PC-9 (cell line): ENCODE results near the gene ANO8. TPM values are rescaled to one million over a fixed set of nuclear protein-coding genes. Genes with fewer than 3 reads are reported as not detected.

Experiments
- BruUV-seq: library from RNA; stranded (reverse); fragments of 400-500 nt; replicated peaks from 2 replicates; lab custom pipeline; 2021; lab: Mats Ljungman, UMichigan
- CTCF ChIA-PET: fragments of 300-600 bp; sonication (Branson Sonifier 250); formaldehyde crosslinking; loops from one replicate; lab custom pipeline; 2022; ENCODE audit warnings: antibody characterized with exemption; lab: Charles Lee
- POLR2A ChIA-PET: fragments of 300-600 bp; sonication (Branson Sonifier 250); formaldehyde crosslinking; loops from one replicate; lab custom pipeline; 2022; ENCODE audit warnings: antibody characterized with exemption; ENCODE audit not compliant: unreplicated experiment; lab: Charles Lee
- DNase-seq, 2 experiments: peaks; one replicate each; pipeline versions ENCODE4 v3.0.0 to v3.0.0-alpha.2; 2015 to 2022; ENCODE audit warnings: mixed read lengths in 1 of 2
- H2AFZ ChIP-seq: fragments of 200-600 bp; sonication (generic); 2 replicates; pipeline ENCODE4 v1.8.1; 2017; ENCODE audit warnings: antibody characterized with exemption
- H3F3A ChIP-seq: fragments of 200-600 bp; sonication (generic); 2 replicates; pipeline ENCODE4 v1.8.1; 2017; ENCODE audit warnings: antibody characterized with exemption, mild to moderate bottlenecking, low read depth; ENCODE audit not compliant: insufficient read depth
- H3K27ac ChIP-seq: fragments of 200-600 bp; sonication (generic); 2 replicates; pipeline ENCODE4 v1.6.1; 2016; ENCODE audit warnings: mixed run types
- H3K27me3 ChIP-seq: fragments of 200-600 bp; sonication (generic); 2 replicates; pipeline ENCODE4 v1.6.1; 2016; ENCODE audit warnings: low read depth, mixed run types; ENCODE audit not compliant: insufficient read depth
- H3K36me3 ChIP-seq: fragments of 200-600 bp; sonication (generic); 2 replicates; pipeline ENCODE4 v1.6.1; 2016; ENCODE audit warnings: low read depth, mixed run types
- H3K4me1 ChIP-seq: fragments of 200-600 bp; sonication (generic); replicated peaks from 2 replicates; pipeline ENCODE4 v1.6.1; 2016; ENCODE audit warnings: mixed run types; ENCODE audit not compliant: insufficient read depth
- H3K4me2 ChIP-seq: fragments of 200-600 bp; sonication (generic); 2 replicates; pipeline ENCODE4 v1.6.1; 2017; ENCODE audit warnings: mixed run types
- H3K4me3 ChIP-seq: fragments of 200-600 bp; sonication (generic); 2 replicates; pipeline ENCODE4 v1.6.1; 2016; ENCODE audit warnings: mixed run types
- H3K79me2 ChIP-seq: fragments of 200-600 bp; sonication (generic); 2 replicates; pipeline ENCODE4 v1.6.1; 2017; ENCODE audit warnings: low read depth, mixed run types
- H3K9me2 ChIP-seq: fragments of 200-600 bp; sonication (generic); 2 replicates; pipeline ENCODE4 v1.8.1; 2017; ENCODE audit warnings: mild to moderate bottlenecking; ENCODE audit not compliant: insufficient read depth
- H3K9me3 ChIP-seq: fragments of 200-600 bp; sonication (generic); 2 replicates; pipeline ENCODE4 v1.8.1; 2016; ENCODE audit warnings: low read depth; ENCODE audit not compliant: insufficient read depth
- H4K20me1 ChIP-seq: fragments of 200-600 bp; sonication (generic); 2 replicates; pipeline ENCODE4 v1.8.1; 2017; ENCODE audit not compliant: insufficient read depth
- CTCF ChIP-seq: fragments of 200-600 bp; sonication (generic); conservative IDR thresholded peaks from 2 replicates; pipeline ENCODE4 v1.6.1; 2017; ENCODE audit warnings: mixed run types, antibody characterized with exemption, mild to moderate bottlenecking, moderate library complexity
- EZH2 ChIP-seq: fragments of 200-600 bp; sonication (generic); IDR thresholded peaks from 2 replicates; pipeline ENCODE4 v1.8.0; 2017; ENCODE audit warnings: antibody characterized with exemption, low read depth
- intact Hi-C: fragments of 100-400 bp; cut with micrococcal nuclease; formaldehyde crosslinking; loops from one replicate; pipeline ENCODE4 v1.10.0; 2022; ENCODE audit not compliant: unreplicated experiment
- total RNA-seq: library from RNA; stranded (reverse); gene quantifications from 2 replicates; pipeline ENCODE4 v1.2.3, GENCODE V29; 2021

Gene ANO8
- total RNA-seq, 1 experiment from 2014 or later, result 11.4 TPM

GRCh38 chr19:17359905-17360800 is 25.5 kb upstream of the ANO8 start:
- H3K4me1 ChIP-seq, result no peaks in the 10 kb centered on the region
- H2AFZ ChIP-seq, result no peak overlapping the region
- no peak overlapping the region for H3K27ac ChIP-seq
- 0 out of 2 replicates have a peak, but pooled peaks cover 2% of the 10 kb centered on the region for H3K27me3 ChIP-seq
- no peak overlapping the region for H3K4me3 ChIP-seq
- no peaks in the 10 kb centered on the region for H3K79me2 ChIP-seq
- H3K9me3 ChIP-seq, result no peaks in the 10 kb centered on the region
- no peak for DNase-seq
- BruUV-seq, result no TSS peak
- no peaks in the 10 kb centered on the region for H3F3A ChIP-seq
- CTCF ChIA-PET, result no interaction called here
- TF ChIP-seq CTCF (no peak), EZH2 (no peak)
- no peaks in the 10 kb centered on the region for H3K36me3 ChIP-seq
- intact Hi-C loops, result no loop called here
- H3K4me2 ChIP-seq, result no peak overlapping the region
- POLR2A ChIA-PET, result no interaction called here
- no peaks in the 10 kb centered on the region for H3K9me2 ChIP-seq
- H4K20me1 ChIP-seq, result no peaks in the 10 kb centered on the region

- Histone ChIP-seq H3K27ac (no peak overlapping the region), H3K79me2 (no peaks in the 10 kb centered on the region), H3K4me1 (no peaks in the 10 kb centered on the region), H3K4me2 (no peak overlapping the region), H3K4me3 (no peak overlapping the region), H3F3A (0 out of 2 replicates have a peak, but pooled peaks cover 2% of the 10 kb centered on the region), H2AFZ (no peak overlapping the region), H3K27me3 (no peaks in the 10 kb centered on the region), H4K20me1 (no peaks in the 10 kb centered on the region), H3K9me3 (no peaks in the 10 kb centered on the region), H3K9me2 (no peaks in the 10 kb centered on the region), H3K36me3 (no peaks in the 10 kb centered on the region)
- BruUV-seq, result no TSS peak
- intact Hi-C loops, result no loop called here
- peak in 1 of 2 experiments; percentile 15 for DNase-seq
- TF ChIP-seq EZH2 (no peak), CTCF (no peak)
- CTCF ChIA-PET, result interaction anchor here (0.6 kb wide), 1 partner anchor 19 kb away, joined by 3 read pairs; no protein-coding TSS in a partner anchor
- POLR2A ChIA-PET, result no interaction called here
Observed at GRCh38 chr19:17358395-17358794, 23.7 kb upstream of the ANO8 start.

GRCh38 chr19:17357724-17358123 is 23.1 kb upstream of the ANO8 start:
- no peak overlapping the region for H3K4me3 ChIP-seq
- ChIA-PET CTCF (interaction anchor here (0.6 kb wide), 1 partner anchor 85 kb away, joined by 12 read pairs; no protein-coding TSS in a partner anchor), POLR2A (no interaction called here)
- TF ChIP-seq CTCF (no peak), EZH2 (no peak)
- H3K36me3 ChIP-seq, result no peaks in the 10 kb centered on the region
- no peak overlapping the region for H3K27ac ChIP-seq
- no peaks in the 10 kb centered on the region for H3K9me3 ChIP-seq
- intact Hi-C loops, result no loop called here
- no peak for DNase-seq
- H3F3A ChIP-seq, result 0 out of 2 replicates have a peak, but pooled peaks cover 3% of the 10 kb centered on the region
- no peaks in the 10 kb centered on the region for H3K9me2 ChIP-seq
- H2AFZ ChIP-seq, result no peak overlapping the region
- no peak overlapping the region for H3K4me2 ChIP-seq
- BruUV-seq, result no TSS peak
- H3K79me2 ChIP-seq, result no peaks in the 10 kb centered on the region
- H3K27me3 ChIP-seq, result no peaks in the 10 kb centered on the region
- no peaks in the 10 kb centered on the region for H4K20me1 ChIP-seq
- H3K4me1 ChIP-seq, result no peaks in the 10 kb centered on the region
